ENCODE measurements around the gene DNTTIP2.
"Not testable (repeated sequence)": the region's sequence is repeated elsewhere in the genome, so short reads cannot be mapped to it uniquely, and the experiment has no call there.

Gene DNTTIP2

GRCh38 chr1:93874025-93874651, 4.9 kb downstream of the DNTTIP2 start:
- no peak for DNase-seq (ENCODE audit: low read depth in 2 of 2)

GRCh38 chr1:93871366-93871765, 7.6 kb downstream of the DNTTIP2 start:
- no peak for DNase-seq (ENCODE audit: low read depth in 2 of 2)

GRCh38 chr1:93869653-93870052, 9.4 kb downstream of the DNTTIP2 start:
- DNase-seq (ENCODE audit: low read depth in 2 of 2) = no peak

- not testable (repeated sequence) for DNase-seq (ENCODE audit: low read depth in 2 of 2)
Observed at GRCh38 chr1:93868492-93868891, 10.5 kb downstream of the DNTTIP2 start.

GRCh38 chr1:93865253-93865652, 13.8 kb downstream of the DNTTIP2 start:
- DNase-seq (ENCODE audit: low read depth in 2 of 2) = no peak

GRCh38 chr1:93864175-93864574, 14.8 kb downstream of the DNTTIP2 start:
- no peak for DNase-seq (ENCODE audit: low read depth in 2 of 2)

GRCh38 chr1:93857653-93858052, 21.4 kb downstream of the DNTTIP2 start:
- not testable (repeated sequence) for DNase-seq (ENCODE audit: low read depth in 2 of 2)

GRCh38 chr1:93855983-93856382, 23.0 kb downstream of the DNTTIP2 start:
- DNase-seq (ENCODE audit: low read depth in 2 of 2) = not testable (repeated sequence)

- DNase-seq (ENCODE audit: low read depth in 2 of 2) = no peak
Observed at GRCh38 chr1:93853940-93854339, 25.1 kb downstream of the DNTTIP2 start.

GRCh38 chr1:93851878-93852277, 27.1 kb downstream of the DNTTIP2 start:
- no peak for DNase-seq (ENCODE audit: low read depth in 2 of 2)

- no peak for DNase-seq (ENCODE audit: low read depth in 2 of 2)
Observed at GRCh38 chr1:93851327-93851712, 27.7 kb downstream of the DNTTIP2 start.

- peak; percentile 9 to 16 for DNase-seq (ENCODE audit: low read depth in 2 of 2)
Observed at GRCh38 chr1:93850687-93851326, 28.2 kb downstream of the DNTTIP2 start.

GRCh38 chr1:93848350-93848883, 30.6 kb downstream of the DNTTIP2 start:
- DNase-seq (ENCODE audit: low read depth in 2 of 2) = no peak

- peak; percentile 62 to 68 for DNase-seq (ENCODE audit: low read depth in 2 of 2)
Observed at GRCh38 chr1:93847811-93848288, 31.2 kb downstream of the DNTTIP2 start.

GRCh38 chr1:93846992-93847810, 31.8 kb downstream of the DNTTIP2 start:
- DNase-seq (ENCODE audit: low read depth in 2 of 2) = peak; percentile 70 to 71

GRCh38 chr1:93846206-93846991, 32.6 kb downstream of the DNTTIP2 start:
- peak; percentile 70 to 77 for DNase-seq (ENCODE audit: low read depth in 2 of 2)

- peak; percentile 5 to 22 for DNase-seq (ENCODE audit: low read depth in 2 of 2)
Observed at GRCh38 chr1:93845538-93846205, 33.3 kb downstream of the DNTTIP2 start.

- peak in 1 of 2 donors; percentile 11 for DNase-seq (ENCODE audit: low read depth in 2 of 2)
Observed at GRCh38 chr1:93844262-93845045, 34.6 kb downstream of the DNTTIP2 start.

GRCh38 chr1:93842750-93843500, 36.1 kb downstream of the DNTTIP2 start:
- DNase-seq (ENCODE audit: low read depth in 2 of 2) = no peak
